PC-9 (cell line): Measurements from ENCODE around the gene SAMD5. TPM values are rescaled to one million over a fixed set of nuclear protein-coding genes. Genes with fewer than 3 reads are reported as not detected.
A peak's percentile ranks its signal among the peaks of the same experiment; 100 is the strongest.

ENCODE experiments used
- BruUV-seq: library from RNA; stranded (reverse); fragments of 400-500 nt; replicated peaks from 2 replicates; lab custom pipeline; 2021; lab: Mats Ljungman, UMichigan
- CTCF ChIA-PET: fragments of 300-600 bp; sonication (Branson Sonifier 250); formaldehyde crosslinking; loops from one replicate; lab custom pipeline; 2022; ENCODE audit warnings: antibody characterized with exemption; lab: Charles Lee
- POLR2A ChIA-PET: fragments of 300-600 bp; sonication (Branson Sonifier 250); formaldehyde crosslinking; loops from one replicate; lab custom pipeline; 2022; ENCODE audit warnings: antibody characterized with exemption; ENCODE audit not compliant: unreplicated experiment; lab: Charles Lee
- DNase-seq, 2 experiments: peaks; one replicate each; pipeline versions ENCODE4 v3.0.0 to v3.0.0-alpha.2; 2015 to 2022; ENCODE audit warnings: mixed read lengths in 1 of 2
- H2AFZ ChIP-seq: fragments of 200-600 bp; sonication (generic); 2 replicates; pipeline ENCODE4 v1.8.1; 2017; ENCODE audit warnings: antibody characterized with exemption
- H3F3A ChIP-seq: fragments of 200-600 bp; sonication (generic); 2 replicates; pipeline ENCODE4 v1.8.1; 2017; ENCODE audit warnings: antibody characterized with exemption, mild to moderate bottlenecking, low read depth; ENCODE audit not compliant: insufficient read depth
- H3K27ac ChIP-seq: fragments of 200-600 bp; sonication (generic); 2 replicates; pipeline ENCODE4 v1.6.1; 2016; ENCODE audit warnings: mixed run types
- H3K27me3 ChIP-seq: fragments of 200-600 bp; sonication (generic); 2 replicates; pipeline ENCODE4 v1.6.1; 2016; ENCODE audit warnings: low read depth, mixed run types; ENCODE audit not compliant: insufficient read depth
- H3K36me3 ChIP-seq: fragments of 200-600 bp; sonication (generic); 2 replicates; pipeline ENCODE4 v1.6.1; 2016; ENCODE audit warnings: low read depth, mixed run types
- H3K4me1 ChIP-seq: fragments of 200-600 bp; sonication (generic); replicated peaks from 2 replicates; pipeline ENCODE4 v1.6.1; 2016; ENCODE audit warnings: mixed run types; ENCODE audit not compliant: insufficient read depth
- H3K4me2 ChIP-seq: fragments of 200-600 bp; sonication (generic); 2 replicates; pipeline ENCODE4 v1.6.1; 2017; ENCODE audit warnings: mixed run types
- H3K4me3 ChIP-seq: fragments of 200-600 bp; sonication (generic); 2 replicates; pipeline ENCODE4 v1.6.1; 2016; ENCODE audit warnings: mixed run types
- H3K79me2 ChIP-seq: fragments of 200-600 bp; sonication (generic); 2 replicates; pipeline ENCODE4 v1.6.1; 2017; ENCODE audit warnings: low read depth, mixed run types
- H3K9me2 ChIP-seq: fragments of 200-600 bp; sonication (generic); 2 replicates; pipeline ENCODE4 v1.8.1; 2017; ENCODE audit warnings: mild to moderate bottlenecking; ENCODE audit not compliant: insufficient read depth
- H3K9me3 ChIP-seq: fragments of 200-600 bp; sonication (generic); 2 replicates; pipeline ENCODE4 v1.8.1; 2016; ENCODE audit warnings: low read depth; ENCODE audit not compliant: insufficient read depth
- H4K20me1 ChIP-seq: fragments of 200-600 bp; sonication (generic); 2 replicates; pipeline ENCODE4 v1.8.1; 2017; ENCODE audit not compliant: insufficient read depth
- CTCF ChIP-seq: fragments of 200-600 bp; sonication (generic); conservative IDR thresholded peaks from 2 replicates; pipeline ENCODE4 v1.6.1; 2017; ENCODE audit warnings: mixed run types, antibody characterized with exemption, mild to moderate bottlenecking, moderate library complexity
- EZH2 ChIP-seq: fragments of 200-600 bp; sonication (generic); IDR thresholded peaks from 2 replicates; pipeline ENCODE4 v1.8.0; 2017; ENCODE audit warnings: antibody characterized with exemption, low read depth
- intact Hi-C: fragments of 100-400 bp; cut with micrococcal nuclease; formaldehyde crosslinking; loops from one replicate; pipeline ENCODE4 v1.10.0; 2022; ENCODE audit not compliant: unreplicated experiment
- total RNA-seq: library from RNA; stranded (reverse); gene quantifications from 2 replicates; pipeline ENCODE4 v1.2.3, GENCODE V29; 2021

SAMD5 gene
- total RNA-seq, 1 experiment from 2014 or later: 1.2 TPM

- no peak for DNase-seq
- Histone ChIP-seq H3K4me3 (no peak overlapping the region), H3K4me2 (no peak overlapping the region), H3K9me2 (no peaks in the 10 kb centered on the region), H4K20me1 (no peaks in the 10 kb centered on the region), H3K4me1 (peaks cover 6% of the 10 kb centered on the region; the same call in 1 of the 2 replicates), H2AFZ (no peak overlapping the region), H3K9me3 (no peaks in the 10 kb centered on the region), H3K36me3 (no peaks in the 10 kb centered on the region), H3F3A (no peaks in the 10 kb centered on the region), H3K79me2 (no peaks in the 10 kb centered on the region), H3K27me3 (no peaks in the 10 kb centered on the region), H3K27ac (no peak overlapping the region)
- ChIA-PET CTCF (interaction anchor here (0.6 kb wide), 1 partner anchor 632 kb away, joined by 3 read pairs; no protein-coding TSS in a partner anchor), POLR2A (no interaction called here)
- intact Hi-C loops: no loop called here
- no peak for TF ChIP-seq EZH2
- no peak for TF ChIP-seq CTCF
- BruUV-seq: no TSS peak
Measured at GRCh38 chr6:147503587-147503986, 4.9 kb upstream of the SAMD5 start.

DNA sequence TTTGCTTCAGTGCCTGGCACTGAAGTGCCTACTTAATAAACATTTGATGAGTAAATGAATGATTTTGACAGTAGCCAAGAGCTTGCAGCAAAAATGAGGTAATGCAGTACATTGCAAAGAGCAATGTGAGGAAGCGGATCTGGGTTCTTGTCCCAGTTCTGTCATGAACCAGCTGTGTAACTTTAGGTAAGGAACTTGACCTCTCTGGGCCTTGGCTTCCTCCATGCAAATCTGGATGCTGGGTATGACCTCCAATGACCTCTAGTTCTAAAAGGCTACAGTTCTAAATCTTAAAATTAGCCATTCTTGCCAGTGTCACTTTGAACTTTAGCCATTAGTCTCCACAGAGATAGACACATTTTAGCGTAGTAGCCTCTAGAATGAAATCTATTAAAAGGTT, 3.6 kb upstream of the SAMD5 start:
- ChIA-PET POLR2A (no interaction called here), CTCF (no interaction called here)
- Histone ChIP-seq H3K27ac (no peak overlapping the region), H3K27me3 (no peaks in the 10 kb centered on the region), H3K4me2 (no peak overlapping the region), H3F3A (no peaks in the 10 kb centered on the region), H3K9me2 (no peaks in the 10 kb centered on the region), H3K9me3 (no peaks in the 10 kb centered on the region), H4K20me1 (no peaks in the 10 kb centered on the region), H3K4me3 (no peak overlapping the region), H3K4me1 (peaks cover 6% of the 10 kb centered on the region; the same call in 1 of the 2 replicates), H3K36me3 (no peaks in the 10 kb centered on the region), H2AFZ (no peak overlapping the region), H3K79me2 (no peaks in the 10 kb centered on the region)
- no peak for DNase-seq
- BruUV-seq: no TSS peak
- intact Hi-C loops: loop anchor here (5.0 kb wide), 3 partner anchors 662 to 802 kb away; no protein-coding TSS in a partner anchor
- TF ChIP-seq CTCF (no peak), EZH2 (no peak)

- H3K27me3 ChIP-seq: no peaks in the 10 kb centered on the region
Measured at GRCh38 chr6:147506704-147507114, 1.8 kb upstream of the SAMD5 start.

More at GRCh38 chr6:147506704-147507114, 1.8 kb upstream of the SAMD5 start:
- no peaks in the 10 kb centered on the region for H3F3A ChIP-seq
- peak overlapping the region; percentile 96 for H3K4me2 ChIP-seq
- POLR2A ChIA-PET: interaction anchor here (0.6 kb wide), 1 partner anchor 360 kb away, joined by 5 read pairs; no protein-coding TSS in a partner anchor
- CTCF ChIA-PET: interaction anchor here (0.6 to 0.9 kb wide), 7 partner anchors 141 to 1151 kb away, joined by 3 to 6 read pairs (median 5); no protein-coding TSS in a partner anchor
- no TSS peak for BruUV-seq
- H3K27ac ChIP-seq: no peak overlapping the region
- DNase-seq: peak in 1 of 2 experiments; percentile 53
- no peaks in the 10 kb centered on the region for H3K9me3 ChIP-seq
- peak overlapping the region; percentile 87 for H3K4me3 ChIP-seq
- H4K20me1 ChIP-seq: no peaks in the 10 kb centered on the region
- TF ChIP-seq EZH2 (no peak), CTCF (peak; percentile 87)
- intact Hi-C loops: loop anchor here (2.0 to 5.0 kb wide), 5 partner anchors 604 to 958 kb away; no protein-coding TSS in a partner anchor
- H3K36me3 ChIP-seq: no peaks in the 10 kb centered on the region
- H2AFZ ChIP-seq: peak overlapping the region; percentile 96
- peaks cover 6% of the 10 kb centered on the region; the same call in 1 of the 2 replicates for H3K4me1 ChIP-seq
- no peaks in the 10 kb centered on the region for H3K79me2 ChIP-seq
- H3K9me2 ChIP-seq: no peaks in the 10 kb centered on the region
